T-helper 1 cell (primary cell): Measurements from ENCODE around the gene CRACDL.
"Not testable (repeated sequence)": the region's sequence is repeated elsewhere in the genome, so short reads cannot be mapped to it uniquely, and the experiment has no call there.

Experiments used
- DNase-seq, 5 donors: peaks; one replicate each; pipeline ENCODE4 v3.0.0-alpha.2; 2012 to 2020

The CRACDL gene

GRCh38 chr2:98882971-98883779 lies 52.9 kb downstream of the CRACDL start:
- no peak for DNase-seq

DNA sequence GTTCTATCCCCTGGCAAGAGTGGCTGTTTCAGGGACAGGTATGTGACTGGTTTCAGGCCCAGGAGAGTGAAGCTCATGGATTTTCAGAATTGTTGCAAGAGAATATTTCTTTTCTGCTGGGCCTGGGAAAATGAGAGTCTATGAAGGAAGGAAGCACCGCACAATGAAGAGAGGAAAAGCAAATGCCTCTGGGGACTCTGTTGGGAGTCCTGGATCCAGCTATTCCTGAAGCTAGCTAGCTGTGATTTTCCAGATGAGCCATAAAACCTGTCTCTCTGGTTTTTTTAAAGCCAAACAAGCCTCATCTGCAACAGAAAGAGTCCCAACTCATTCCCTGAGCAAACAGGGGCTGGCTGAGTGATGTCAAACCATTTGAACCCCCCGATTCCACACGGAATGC lies 53.7 kb downstream of the CRACDL start:
- DNase-seq: no peak

DNA sequence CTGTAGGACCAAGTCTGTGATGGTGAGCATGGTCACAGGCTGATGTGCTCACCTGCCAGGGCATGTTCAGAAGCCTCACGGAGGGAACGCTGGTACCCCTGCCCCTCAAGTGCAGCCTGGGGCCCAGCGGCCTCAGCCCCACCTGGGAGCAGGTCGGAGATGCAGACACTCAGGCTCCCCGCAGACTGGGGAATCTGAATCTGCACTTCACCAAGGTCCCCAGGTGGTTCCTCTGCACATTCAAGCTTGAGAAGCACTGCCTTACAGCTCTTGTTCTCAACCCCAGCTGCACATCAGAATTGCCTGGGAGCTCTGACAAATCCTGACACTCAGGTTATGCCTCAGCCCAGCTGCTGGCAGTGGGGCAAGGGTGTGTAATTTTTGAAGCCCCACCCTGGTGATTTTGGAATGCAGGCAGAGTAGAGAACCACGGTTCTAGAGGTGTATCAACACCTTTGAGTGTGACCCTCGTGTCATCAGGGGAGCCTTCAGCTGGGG lies 54.8 kb downstream of the CRACDL start:
- no peak for DNase-seq

DNA sequence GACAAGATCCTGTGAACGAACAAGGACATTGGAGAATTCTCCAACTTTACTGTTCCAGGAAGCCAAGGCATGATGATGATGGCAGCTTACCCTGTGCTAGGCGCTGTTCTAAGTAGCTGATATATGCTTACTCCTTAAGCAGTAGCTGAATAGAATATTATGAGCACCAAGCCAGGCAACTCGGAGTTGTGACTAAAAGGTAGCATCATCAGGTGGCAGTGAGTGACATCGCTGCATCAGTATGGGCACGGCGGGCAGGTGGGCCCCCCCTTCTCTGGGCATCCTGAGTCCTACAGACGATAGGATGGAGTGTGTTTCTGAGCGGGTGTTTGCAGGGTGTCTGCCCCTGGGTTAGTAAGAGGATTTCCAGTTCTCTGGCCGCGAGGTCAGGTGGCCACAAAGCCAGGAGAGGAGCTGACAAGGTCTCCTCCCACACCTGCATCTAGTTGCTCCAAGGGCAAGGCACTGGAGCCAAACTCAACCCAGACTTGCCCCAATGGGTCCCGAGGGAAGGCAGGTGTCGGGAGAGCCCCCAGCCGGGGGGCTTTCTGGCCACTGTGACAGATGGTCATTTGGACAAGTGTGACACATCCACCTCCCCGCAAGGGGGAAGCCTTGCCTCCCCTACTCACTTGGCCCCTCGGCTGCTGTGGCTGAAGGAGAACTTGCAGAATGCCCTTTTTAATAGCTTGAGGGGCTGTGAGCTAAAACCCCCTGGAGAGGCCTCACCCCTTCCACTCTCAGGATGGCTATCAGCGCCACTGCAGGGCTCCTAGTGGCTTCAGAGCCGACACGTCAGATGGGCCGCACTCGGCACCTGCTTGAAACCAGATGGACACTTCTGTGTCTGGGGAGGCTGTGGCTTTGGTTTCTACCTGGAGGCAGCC lies 55.5 kb downstream of the CRACDL start:
- DNase-seq: no peak

DNA sequence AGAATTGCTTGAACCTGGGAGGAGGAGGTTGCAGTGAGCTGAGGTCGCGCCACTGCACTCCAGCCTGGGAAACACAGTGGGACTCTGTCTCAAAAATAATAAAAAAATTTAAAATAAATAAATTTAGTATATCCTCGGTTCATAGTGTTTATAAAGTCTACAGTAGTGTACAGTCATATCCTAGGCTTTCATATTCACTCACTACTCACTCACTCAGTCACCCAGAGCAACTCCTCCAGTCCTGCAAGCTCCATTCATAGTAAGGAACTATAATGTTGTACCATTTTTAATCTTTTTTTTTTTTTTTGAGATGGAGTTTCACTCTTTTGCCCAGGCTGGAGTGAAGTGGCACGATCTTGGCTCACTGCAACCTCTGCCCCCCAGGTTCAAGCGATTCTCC lies 58.4 kb downstream of the CRACDL start:
- not testable (repeated sequence) for DNase-seq

DNA sequence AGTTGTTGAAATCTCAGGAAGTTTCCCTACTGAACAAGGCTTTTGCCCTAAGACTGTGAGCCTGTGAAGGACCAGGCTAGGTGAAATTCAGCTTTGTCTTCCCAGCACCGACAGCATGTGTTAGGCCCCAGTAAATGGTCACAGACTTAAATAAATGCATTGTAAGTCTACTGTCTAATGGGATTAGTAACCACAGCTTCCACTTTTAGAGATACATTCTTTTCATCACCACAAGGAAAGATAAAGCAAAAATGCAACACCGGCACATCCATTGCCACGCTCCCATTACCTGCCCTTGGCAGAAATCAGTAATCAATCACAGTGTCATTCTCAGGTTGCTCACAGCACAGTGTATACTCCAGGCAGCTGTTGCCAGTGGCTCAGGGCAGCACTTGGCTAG lies 59.3 kb downstream of the CRACDL start:
- DNase-seq: no peak

DNA sequence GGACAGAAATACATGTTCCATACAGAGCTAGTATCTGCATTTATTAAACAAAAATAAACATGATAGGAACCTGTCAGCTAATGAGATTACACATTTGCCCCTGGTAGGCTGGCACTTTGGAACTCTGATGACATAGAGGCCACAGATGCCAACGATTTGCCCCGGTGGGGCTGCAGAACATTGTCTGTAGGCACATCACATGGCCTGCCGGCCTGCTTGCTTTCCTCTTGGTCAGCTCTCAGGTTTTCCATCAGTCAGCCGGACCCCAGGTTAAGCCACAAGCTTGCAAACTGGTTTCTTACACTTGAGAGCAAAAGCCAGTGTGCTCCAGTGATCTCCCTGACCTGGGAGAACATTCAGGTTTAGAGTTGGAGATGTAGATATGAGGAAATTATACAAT lies 60.3 kb downstream of the CRACDL start:
- DNase-seq: no peak

- no peak for DNase-seq
These were observed 60.8 kb downstream of the CRACDL start for GRCh38 chr2:98875081-98875728.

DNA sequence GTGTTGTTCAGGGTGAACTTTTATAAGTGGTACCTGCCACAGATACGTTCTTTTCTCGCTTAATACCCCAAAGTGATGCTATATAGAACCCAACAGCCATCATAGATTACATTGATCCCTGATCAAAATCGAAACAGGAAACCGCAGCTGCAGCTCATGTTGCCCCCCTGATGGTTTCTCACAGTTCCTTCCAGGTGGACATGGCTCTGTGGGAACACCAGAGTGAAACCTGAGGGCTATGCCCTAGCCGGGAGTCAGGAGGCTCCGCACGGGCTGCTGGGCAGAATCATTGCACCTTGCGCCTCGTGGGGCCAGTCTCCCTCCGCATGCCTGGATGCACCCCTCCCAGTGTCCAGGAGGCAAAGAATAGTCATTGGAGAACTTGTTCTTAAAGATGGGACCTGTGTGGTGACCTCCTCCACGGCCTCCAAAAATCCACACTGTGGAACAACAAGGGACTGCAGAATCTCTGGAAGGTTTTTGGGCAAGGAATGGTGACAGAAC lies 61.8 kb downstream of the CRACDL start:
- DNase-seq: no peak

DNA sequence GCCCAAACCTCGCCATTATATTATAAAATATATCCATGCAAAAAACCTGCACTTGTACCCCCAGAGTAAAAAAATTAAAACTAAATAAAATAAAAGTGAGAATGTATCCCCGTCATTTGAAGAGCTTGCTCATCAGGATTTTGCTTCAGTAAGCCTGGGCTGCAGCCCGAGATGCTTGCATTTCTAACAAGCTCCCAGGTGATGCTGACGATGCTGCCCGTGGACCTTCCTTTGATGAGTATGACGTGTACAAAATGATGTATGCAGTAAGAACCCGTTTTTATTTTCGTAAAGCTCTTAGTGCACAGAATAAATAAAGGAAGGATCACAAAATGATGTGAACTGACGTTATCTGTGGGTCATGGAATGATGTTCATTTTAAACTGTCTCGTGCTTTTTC lies 63.5 kb downstream of the CRACDL start:
- DNase-seq: no peak

- DNase-seq: no peak
These were observed 64.5 kb downstream of the CRACDL start for GRCh38 chr2:98871506-98871905.

- no peak for DNase-seq
These were observed 65.4 kb downstream of the CRACDL start for GRCh38 chr2:98870516-98871158.

- no peak for DNase-seq
These were observed 66.2 kb downstream of the CRACDL start for GRCh38 chr2:98869870-98870269.

DNA sequence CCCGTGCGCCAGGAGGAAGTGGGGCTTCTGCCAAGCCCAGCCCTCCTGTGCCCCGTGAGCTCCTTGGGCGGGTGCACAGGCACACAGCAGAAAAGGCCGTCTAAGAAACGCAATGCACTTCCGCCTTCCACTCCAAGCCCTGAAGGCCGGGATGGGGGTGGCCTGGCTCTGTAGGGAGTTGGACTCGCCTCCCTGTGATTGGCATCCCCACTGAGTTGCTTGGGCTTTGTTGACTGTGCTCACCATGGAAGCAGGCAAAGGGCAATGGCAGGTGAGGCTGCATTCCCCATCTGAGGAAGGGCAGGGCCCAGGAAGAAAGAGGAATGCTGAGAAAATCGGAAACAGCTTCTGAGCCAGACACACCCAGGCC lies 66.8 kb downstream of the CRACDL start:
- no peak for DNase-seq

- no peak for DNase-seq
These were observed 67.3 kb downstream of the CRACDL start for GRCh38 chr2:98868548-98869271.

GRCh38 chr2:98867539-98868309 lies 68.3 kb downstream of the CRACDL start:
- DNase-seq: no peak

DNA sequence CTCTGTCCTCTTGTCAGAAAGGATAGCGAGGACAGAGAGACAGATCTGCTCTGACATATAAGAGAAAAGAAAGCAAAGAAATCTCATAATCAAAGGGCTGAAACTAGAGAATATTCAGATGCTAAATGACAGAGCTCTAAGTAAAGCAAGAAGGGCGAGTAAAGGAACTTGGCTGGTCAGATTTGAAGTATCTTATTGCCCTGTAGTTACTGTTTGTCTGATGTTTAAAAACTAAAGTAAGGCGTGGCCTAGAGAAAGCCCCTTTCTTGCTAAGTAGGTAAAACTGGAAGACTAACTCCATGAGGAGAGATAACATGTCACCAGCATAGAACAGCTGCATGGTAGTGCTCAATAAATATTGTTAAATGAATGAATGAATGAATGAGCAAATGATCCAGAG lies 70.0 kb downstream of the CRACDL start:
- no peak for DNase-seq

DNA sequence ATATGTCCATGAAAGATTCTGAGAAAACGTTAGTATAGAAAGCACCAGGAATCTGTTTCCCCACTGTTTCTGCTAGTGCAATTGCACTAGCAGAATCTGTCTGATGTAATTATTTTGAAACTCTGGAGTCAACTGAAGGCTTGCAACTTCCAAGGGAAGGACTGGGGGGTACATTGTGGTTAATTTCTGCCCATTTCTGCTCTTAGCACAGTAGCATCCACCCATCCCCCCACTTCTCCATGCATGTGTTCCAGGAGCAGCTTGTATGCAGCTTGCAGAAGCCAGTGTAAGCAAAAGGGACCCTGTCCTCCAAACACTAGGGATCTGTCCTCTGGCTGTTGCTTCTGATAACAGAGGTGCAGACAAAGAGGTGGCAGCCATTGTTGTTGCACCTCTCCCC lies 74.4 kb downstream of the CRACDL start:
- no peak for DNase-seq

DNA sequence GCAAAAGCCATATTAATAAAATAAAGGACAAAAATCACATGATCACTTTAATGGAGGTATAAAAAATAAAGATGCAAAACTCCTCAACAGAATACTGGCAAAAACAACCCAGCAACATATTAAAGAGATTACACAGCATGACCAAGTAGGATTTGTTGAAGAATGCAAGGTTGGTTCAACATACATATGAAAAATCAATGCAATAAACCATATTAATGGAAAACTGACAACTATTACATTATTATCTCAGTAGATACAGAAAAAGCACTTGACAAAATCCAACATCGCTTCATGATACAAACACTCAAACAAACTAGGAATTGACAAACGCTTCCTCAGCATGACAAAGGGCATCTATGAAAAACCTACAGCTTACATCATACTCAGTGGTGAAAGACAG lies 76.7 kb downstream of the CRACDL start:
- DNase-seq: no peak

DNA sequence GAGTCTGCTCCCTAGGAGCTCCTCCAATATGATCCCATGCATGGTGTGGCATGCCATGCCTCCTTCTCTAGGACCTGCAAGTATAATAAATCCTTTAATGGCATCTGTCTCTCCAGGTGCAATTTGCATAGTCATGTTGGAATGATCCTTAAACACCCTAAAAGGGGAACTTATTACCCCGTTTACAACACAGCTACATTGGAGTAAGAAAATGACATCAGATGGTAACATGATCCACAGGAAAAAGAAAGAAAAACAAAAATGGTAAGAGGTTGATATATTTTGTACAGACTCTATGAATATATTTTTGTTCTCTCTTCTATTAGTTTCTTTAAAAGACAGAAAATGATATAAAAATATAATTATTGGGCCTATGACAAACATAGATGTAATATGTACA lies 79.0 kb downstream of the CRACDL start:
- no peak for DNase-seq

DNA sequence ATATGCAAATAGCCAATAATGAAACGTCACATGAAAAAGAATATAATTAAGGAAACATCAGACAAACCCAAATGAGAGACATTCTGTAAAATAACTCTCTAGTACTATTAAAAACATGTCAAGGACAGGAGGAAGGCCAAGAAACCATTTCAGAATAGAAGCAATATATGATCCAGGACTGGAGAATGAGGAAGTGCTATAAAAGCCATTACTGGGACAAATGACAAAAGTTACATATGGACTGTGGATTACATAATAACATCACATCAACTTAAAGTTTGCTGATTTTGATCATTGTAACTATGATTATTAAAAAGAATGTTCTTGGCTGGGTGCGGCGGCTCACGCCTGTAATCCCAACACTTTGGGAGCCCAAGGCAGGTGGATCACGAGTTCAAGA lies 81.3 kb downstream of the CRACDL start:
- DNase-seq: no peak
